GM19372 (cell line): ENCODE results near the gene LTC4S.
"Not testable (repeated sequence)": the region's sequence is repeated elsewhere in the genome, so short reads cannot be mapped to it uniquely, and the experiment has no call there.

Source experiments
- ATAC-seq: cut with Tn5 transposase; IDR thresholded peaks from one replicate; pipeline ENCODE4 v1.9.1; 2021; ENCODE audit warnings: mild to moderate bottlenecking, low read depth, moderate library complexity; ENCODE audit not compliant: unreplicated experiment

Gene LTC4S

DNA sequence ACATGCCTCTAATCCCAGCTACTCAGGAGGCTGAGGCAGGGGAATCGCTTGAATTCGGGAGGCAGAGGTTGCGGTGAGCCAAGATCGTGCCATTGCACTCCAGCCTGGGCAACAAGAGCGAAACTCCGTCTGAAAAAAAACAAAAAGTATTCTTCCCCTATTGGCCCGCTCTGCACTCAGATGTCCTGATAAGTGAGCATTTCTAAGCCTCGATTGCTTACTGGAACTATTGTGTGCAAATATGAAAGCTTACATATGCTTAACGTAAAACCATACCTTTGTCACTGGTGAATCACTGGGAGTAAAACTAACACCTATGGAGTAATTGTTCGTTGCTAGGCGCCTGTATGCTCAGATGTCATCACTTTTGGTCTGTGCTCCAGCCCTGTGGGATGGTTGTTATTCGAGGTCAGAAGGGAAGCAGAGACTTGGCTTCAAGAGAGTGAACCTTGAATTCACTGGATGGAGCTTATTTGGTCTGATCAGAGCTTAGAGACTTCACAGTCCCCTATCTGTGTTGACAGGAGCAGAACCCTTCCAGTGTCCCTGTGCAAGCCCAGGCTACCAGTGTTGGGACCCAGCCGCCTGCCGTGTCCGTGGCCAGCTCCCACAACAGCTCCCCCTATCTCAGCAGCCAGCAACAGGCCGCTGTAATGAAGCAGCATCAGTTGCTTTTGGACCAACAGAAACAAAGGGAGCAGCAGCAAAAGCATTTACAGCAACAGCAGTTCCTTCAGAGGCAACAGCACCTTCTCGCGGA, 25.3 kb upstream of the LTC4S start:
- ATAC-seq, result no peak

DNA sequence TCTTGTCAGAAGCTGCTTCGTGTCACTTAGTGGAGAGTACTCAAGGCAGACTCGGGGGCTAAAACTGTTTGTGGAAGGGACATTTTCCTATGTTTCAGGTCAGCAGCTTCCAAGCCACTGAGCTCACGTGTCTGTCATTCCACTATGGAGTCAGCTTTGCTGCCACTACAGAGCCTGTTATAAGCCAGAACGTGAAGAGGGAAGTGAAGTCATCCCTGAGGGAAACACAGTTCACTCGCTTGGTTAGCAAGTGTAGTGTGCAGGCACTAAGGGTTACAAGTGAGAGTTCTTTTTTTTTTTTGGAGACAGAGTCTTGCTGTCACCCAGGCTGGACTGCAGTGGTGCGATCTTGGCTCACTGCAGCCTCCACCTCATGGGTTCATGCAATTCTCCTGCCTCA, 24.5 kb upstream of the LTC4S start:
- no peak for ATAC-seq

DNA sequence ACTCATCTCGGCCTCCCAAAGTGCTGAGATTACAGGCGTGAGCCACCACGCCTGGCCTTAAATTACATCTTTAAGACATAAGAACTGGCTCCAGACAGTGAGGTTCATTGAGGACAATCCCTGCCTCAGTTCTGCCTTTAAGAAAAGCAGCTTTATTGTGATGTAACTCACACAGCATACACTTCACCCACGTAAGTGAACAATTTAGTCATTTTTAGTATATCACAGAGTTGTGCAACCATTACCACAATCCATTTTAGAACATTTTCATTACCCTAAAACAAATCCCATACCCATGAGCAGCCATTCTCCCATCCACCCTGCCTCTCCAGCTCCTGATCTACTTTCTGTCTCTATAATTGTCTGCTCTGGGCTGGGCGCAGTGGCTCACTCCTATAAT, 24.0 kb upstream of the LTC4S start:
- ATAC-seq, result no peak

DNA sequence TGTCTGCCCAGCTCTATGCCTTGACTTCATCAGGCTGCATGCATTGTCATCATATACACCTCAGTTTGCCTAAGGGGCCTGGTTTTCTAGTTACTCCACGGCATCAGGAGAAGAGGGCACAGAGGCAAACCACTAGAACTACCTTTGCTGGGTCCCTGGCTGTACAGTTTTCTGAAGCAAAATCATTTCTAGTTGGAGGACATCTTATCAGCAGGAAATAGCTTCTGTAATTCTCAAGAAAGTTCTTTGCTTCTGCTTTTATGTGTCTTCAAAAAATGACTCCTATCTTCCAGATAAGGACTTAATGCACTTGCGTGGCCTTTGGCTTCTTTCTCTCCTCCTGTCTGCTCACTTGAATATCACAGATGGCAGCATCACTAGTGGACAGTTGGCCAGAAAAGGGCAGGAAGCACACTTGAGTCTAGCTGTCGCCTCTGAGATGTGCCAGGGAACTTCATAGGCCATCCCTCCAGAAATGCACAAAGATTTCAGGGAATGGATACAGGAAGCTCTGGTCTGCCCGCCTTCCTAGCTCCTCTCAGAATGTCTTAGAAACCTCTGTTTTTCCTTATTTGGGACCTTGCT, 22.4 kb upstream of the LTC4S start:
- no peak for ATAC-seq

DNA sequence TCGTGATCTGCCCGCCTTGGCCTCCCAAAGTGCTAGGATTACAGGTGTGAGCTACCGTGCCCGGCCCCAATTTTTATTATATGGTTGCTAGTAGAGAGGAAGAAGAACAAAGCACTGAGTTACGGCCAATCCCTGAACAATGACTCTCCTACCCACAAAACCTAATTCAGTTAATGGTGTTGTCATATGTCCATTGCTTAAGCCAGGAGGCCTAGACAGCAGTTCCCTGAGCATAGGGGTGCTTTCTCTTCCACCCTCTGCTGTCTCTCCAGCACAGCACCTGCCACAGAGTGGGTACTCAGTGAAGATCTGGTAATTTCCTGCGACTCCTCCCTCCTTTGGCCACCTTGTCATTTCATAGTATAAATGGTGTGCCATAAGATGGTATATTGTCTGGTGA, 21.4 kb upstream of the LTC4S start:
- ATAC-seq, result no peak

DNA sequence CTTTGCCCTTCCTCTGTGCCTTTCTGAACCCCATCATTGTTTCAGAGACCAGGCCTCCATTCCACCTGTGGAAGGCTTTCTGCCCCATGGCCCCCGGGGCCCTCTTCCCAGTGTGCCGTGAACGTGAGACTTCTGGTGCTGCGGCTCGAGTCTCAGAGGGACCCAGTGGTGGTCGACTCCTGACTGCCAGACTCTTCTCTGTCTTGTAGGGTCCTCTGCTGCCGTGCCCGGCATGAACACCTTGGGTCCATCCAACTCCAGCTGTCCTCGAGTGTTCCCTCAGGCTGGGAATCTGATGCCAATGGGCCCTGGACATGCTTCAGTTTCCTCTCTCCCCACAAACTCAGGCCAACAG, 20.1 kb upstream of the LTC4S start:
- ATAC-seq, result no peak

DNA sequence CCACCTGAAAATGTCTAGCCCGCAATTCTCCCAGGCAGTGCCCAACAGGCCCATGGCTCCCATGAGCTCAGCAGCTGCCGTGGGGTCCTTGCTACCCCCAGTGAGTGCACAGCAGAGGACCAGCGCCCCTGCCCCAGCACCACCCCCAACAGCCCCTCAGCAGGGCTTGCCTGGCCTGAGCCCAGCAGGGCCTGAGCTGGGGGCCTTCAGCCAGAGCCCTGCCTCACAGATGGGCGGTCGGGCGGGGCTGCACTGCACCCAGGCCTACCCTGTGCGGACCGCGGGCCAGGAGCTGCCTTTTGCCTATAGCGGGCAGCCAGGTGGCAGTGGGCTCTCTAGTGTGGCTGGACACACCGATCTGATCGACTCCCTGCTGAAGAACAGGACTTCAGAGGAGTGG, 19.3 kb upstream of the LTC4S start:
- no peak for ATAC-seq

DNA sequence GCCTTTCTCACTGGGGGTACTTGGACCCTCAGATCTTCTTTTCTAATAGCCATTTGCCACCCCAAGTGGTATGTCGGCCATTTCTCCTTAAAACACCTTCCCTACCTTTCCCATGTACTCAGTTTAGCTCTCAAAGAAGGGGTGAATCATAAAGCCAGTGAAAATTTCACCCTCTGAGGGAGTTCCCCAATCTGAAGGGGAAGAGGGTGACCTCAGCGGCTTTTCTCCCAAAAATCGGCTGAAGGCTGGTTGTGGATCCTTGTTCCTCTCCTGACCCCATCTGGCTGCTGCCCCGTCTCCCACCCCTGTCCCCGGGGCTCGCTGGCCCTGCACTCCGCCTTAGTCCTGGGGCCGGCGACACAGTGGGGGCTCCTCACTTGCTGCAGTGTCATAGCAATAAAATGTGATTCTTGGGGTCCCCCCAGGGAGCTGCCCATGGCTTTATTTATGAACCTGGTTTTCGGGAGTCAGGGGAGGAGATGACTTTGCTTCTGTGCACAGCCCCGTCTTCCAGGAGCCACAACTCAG, 17.3 kb upstream of the LTC4S start:
- ATAC-seq, result no peak

DNA sequence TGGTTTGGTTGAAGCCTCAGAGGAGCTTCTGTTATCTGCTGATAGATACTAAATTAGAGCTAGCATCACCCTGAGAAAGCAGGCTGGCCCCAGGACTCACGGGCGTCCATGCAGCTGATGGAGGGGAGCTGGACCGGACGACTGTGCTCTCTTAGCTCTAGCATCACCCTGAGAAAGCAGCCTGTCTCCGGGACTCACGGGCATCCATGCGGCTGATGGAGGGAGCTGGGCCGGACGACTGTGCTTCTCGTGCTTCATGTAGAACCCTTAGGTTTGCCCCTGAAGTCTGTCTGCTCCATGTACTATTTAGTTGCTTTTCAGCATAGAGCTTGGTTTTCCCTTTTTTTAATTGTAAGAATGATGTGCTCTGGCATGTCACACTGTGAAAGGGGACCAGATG, 16.3 kb upstream of the LTC4S start:
- no peak for ATAC-seq

DNA sequence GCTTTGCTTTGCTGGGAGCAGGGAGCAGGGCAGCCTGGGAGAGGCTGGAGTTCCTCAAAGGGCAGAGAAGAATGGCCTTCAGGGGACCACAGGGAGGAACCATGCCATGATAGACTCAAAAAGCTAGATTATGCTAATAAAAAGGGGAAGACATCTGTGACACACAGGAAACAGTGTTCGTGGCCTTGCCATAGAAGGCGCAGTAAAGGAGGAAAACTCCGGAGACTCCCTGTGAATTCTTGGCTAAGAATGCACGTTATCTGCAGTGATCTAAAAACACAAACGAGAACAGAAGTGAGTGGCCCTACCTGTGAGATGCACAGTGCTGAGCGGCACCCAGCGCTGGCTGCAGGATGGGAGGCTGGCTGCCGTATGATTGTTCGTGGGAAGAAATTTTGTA, 15.9 kb upstream of the LTC4S start:
- ATAC-seq, result no peak

DNA sequence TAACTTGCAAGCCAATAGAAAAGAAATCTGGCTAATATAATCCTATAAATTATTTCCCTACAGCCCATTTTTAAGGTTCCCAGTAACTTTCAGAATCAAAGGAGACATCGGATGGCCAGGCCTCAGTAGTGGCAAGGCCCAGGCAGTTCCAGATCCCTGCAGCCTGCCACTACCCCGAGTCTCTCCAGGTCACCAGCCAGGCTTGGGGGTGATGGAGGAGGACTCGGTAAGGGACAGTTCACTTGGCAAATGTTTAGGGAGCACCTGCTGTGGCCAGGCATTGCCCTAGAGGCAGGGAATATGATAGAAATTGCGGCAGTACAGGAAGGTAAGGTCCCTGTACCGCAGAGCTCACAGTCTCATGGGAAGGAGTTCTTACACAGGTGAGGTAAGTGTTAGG, 15.2 kb upstream of the LTC4S start:
- ATAC-seq, result no peak

DNA sequence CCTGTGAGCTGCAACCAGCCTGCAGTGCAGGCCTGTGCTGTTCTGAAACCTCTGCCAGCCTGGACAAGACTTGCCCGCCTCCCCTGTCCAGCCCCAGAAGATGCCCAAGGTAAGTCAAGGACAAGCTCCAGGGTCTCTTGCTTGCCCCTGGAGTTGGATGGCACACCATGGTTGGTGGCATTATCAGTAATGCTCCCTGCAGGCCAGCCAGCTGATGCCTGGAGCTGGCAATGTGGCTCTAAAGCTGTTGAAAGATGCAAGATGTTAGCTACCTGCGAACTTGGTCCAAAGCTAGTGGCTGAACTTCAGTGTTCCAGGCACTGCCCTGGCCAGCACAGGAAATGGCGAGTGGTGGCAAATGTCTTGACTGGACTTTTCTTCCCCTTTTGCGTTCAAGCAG, 14.0 kb upstream of the LTC4S start:
- ATAC-seq, result no peak

DNA sequence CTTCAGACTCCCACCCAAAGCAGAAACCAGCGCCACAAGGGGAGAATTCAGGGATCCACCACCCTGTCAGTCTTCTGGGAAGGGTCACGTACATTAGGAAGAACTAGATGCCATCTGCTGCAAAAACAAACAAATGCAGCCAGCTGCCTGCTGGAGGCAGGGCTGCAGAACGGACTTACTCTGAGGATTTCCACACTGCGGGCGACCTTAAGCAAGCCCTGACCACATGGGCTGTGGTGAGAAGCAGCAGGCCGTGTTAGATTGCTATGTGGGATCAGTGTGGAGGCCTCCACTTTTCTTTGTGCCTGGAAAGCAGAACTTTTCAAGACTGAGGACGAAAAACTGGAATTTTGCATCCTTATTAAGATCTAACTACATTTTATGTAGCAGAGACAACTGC, 13.4 kb upstream of the LTC4S start:
- no peak for ATAC-seq

DNA sequence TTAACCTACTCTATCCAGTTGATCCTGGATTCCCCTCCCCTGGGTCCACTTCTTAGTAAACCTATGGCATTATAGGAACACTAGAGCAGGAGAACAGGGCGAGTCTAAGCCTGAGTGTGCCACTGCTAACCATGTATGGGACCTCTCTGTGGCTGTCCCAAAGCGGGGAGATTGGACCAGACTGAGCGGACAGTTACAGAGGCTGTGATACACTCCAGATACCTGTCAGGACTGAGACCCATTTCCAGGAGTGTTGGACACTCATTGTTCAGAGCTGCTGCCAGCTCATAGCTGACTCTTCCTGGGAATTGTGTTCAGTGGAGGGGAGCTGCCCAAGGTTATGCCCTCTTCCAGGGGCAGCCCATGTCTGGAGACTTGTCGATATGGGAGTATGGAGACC, 11.9 kb upstream of the LTC4S start:
- no peak for ATAC-seq

DNA sequence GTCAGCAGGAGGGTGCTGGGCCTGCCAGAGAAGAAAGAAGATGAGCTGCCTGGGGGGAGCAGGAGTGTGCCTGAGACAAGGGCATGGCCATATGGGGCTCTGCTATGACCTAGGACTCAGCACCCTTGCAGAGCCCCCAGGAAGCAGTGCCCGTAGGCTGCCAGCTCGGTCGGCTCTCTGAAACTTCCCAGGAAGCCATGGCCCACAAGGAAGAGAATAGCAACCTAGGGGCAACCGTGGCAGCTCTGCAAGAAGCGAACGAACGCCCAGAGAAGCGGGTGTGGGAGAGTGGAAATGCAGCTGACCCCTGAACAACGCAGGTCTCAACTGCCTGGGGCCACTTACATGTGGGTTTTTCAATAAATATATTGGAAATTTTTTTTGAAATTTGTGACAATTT, 10.7 kb upstream of the LTC4S start:
- ATAC-seq, result no peak

DNA sequence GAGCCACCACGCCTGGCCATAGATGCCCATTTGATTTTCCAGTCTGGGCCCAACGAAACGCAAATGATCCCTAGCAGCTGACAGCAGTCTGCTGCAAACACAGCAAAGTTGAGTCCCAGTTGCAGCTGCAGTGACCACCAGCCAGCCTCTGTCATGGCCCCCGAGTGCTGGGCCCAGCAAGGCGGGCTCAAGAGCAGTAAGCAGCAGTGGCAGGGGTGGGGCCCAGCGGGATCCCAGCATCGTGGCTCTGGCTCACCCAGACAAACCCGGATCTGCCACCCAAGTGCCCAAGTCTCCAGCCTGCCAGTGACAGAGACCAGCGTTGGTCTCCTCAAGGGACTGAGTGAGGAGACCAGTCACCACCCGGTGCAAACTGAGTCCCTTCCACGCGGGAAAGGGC, 6.9 kb upstream of the LTC4S start:
- ATAC-seq, result no peak

DNA sequence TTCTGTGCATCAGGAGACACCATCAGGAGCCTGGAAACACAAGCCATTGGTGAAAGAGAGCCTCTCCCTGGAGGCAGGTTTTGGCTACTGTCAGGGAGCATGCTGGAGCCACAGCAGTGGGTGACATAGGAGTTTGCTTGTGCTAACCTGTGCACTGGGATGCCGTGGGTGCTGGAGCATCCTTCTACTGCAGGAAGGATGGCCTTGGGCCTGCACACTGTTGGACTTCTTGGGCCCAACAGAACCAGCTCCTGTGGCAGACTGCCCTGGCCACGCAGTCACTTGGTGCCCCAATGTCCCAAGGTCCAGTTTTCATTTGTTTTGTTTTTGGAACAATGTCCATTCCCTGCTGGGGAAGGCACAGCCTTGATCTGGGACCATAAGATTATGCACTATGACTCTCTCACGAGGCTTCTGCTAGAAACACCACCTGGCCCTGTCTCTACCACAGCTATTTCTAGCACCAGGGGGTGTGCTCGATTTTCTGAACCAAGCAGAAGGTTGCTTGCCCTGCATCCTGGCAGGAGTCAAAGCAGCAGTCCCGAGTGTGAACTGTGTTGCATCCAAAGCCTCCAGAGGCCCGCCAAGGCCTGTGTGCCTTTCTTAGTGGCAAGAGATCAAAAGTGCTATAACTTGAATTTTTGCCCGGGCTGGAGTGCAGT, 5.5 kb upstream of the LTC4S start:
- no peak for ATAC-seq

DNA sequence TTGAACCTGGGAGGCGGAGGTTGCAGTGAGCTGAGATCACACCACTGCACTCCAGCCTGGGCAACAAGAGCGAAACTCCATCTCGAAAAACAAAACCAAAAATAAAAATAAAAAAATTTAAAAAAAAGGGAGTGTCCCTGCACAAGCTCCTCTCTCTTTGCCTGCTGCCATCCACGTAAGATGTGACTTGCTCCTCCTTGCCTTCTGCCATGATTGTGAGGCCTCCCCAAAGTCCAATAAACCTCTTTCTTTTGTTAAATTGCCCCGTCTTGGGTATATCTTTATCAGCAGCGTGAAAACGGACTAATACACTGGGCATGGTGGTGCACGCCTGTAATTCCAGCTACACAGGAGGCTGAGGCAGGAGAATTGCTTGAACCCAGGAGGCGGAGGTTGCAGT, 4.5 kb upstream of the LTC4S start:
- ATAC-seq, result not testable (repeated sequence)

DNA sequence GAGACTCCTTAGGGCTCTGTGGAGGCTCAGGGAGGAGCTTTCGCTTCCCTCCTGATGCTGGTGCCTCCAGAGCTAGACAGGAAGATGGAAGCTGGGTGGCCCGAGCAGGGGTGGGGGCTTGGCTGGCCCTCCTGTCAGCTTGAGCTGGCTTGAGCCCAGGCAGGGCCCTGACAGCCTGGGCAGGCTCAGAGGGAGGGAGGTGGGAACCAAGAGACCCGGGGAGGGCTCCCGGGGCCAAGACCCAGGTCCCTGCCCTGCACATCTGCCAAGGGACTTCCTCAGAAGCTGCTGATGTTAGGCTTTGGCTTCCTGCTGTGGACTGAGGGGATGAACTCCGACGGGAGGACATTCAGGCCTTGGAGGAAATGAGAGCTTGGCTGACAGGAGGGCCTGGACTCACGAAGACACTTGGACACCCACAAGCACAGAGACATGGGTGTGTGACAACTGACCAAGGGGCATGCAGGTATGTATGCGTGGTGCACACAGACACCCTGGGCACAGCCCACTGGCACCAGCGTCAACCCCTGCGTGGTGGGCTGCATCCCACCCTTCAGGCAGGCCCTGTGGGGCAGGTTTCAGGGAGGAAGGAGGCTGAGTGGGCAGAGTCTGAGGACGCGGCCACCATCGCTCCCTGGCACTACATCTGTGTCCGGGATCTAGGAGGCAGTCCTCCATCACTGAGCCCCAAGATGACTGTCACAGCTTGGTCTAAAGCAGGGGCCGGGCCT, 1.7 kb upstream of the LTC4S start:
- ATAC-seq, result no peak

DNA sequence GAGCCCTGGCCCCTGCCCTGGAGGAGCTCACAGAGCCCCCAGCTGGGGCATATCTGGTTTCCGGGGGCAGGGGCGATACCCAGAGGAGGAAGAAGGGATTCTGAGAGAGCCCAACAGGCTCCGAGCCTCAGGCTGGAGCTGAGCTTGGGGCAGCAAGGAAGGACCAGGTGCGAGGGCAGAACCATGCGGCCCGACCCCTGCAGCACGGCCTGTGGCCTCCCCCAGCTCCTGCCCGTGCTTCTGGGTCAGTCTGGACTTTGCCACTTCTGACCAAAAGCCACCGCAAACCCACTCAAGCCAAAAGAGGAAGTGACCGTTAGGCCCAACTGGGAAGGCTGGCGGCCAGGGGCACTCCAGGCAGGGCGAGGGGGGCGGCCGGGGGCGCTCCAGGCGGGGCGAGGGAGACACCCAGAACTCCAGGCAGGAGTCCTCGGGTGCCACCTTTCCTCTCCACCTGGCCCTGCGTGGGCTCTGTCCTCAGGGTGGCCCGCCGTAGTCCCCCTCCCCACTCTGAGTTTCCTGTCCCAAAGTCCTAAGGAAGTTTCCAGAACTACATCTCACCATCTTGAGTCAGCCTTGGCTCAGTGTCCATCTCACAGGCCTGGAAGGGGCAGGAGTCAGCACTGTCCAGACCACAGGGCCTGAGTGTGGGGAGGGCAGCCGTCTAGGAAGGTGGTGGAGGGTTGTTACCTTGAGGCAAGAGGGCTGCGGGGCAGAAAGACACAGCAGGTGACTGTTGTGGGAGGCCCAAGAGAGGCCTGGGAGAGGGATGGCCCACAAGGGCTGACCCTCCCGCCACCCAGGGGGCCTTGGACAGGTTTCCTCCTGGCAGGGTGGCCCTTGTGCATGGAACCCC, 946 bp upstream of the LTC4S start:
- ATAC-seq, result no peak
